ENCODE data around the gene TIMP2.

TIMP2 gene

DNA sequence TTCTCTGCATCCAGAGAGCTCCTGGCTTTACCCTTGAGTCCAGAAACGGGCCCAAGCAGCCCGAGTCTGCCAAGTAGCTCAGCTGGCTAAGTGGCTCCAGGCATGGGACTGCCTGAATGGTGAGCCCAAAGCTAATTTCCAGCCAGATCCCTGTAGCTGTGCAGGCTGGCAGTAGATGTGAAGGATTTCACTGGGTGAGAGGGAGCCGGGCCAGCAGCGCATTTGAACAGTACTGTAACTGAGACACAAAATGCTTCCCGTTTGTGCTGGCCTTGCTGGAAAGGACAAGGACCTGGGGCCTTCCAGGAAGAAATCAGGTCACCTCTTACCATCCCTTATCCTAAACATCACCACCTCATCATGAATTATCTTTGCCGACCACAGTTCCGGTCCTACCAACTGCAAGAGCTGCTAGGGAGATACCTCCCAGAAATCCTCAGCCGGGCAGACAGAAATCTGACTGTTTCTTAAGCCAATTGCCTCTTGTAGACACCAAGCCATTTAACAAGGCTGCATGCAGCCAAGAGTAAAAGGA is 3.7 kb downstream of the TIMP2 start:
- no peak for DNase-seq (ENCODE audit: low read depth)
- H3K4me3 ChIP-seq (ENCODE audit: low read depth, low read length), result no peak overlapping the region
- TF ChIP-seq, protein P1, sequence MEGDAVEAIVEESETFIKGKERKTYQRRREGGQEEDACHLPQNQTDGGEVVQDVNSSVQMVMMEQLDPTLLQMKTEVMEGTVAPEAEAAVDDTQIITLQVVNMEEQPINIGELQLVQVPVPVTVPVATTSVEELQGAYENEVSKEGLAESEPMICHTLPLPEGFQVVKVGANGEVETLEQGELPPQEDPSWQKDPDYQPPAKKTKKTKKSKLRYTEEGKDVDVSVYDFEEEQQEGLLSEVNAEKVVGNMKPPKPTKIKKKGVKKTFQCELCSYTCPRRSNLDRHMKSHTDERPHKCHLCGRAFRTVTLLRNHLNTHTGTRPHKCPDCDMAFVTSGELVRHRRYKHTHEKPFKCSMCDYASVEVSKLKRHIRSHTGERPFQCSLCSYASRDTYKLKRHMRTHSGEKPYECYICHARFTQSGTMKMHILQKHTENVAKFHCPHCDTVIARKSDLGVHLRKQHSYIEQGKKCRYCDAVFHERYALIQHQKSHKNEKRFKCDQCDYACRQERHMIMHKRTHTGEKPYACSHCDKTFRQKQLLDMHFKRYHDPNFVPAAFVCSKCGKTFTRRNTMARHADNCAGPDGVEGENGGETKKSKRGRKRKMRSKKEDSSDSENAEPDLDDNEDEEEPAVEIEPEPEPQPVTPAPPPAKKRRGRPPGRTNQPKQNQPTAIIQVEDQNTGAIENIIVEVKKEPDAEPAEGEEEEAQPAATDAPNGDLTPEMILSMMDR (IDR thresholded peaks at IDR 0.05; ENCODE audit: insufficient read depth, low read depth, low read length, missing control alignments), result no peak

DNA sequence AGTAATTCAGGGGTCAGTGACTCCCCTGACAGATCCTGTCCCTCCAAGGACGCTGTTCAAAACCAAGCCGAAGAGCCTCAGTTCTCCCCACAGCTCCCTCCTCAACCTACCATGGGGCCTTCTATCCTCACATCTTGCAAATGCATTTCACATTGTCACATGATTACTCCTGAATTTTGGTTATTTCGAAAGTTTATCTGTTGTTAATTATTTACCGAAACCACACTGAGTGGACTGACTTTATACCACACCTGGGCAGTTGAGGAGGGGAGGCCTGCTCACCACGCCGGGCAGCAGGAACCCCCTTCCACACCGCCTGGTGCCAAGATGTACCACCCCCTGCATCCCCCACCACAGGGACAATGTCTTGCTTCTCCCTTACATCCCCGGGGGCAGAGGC is 4.7 kb downstream of the TIMP2 start:
- TF ChIP-seq, protein P1 (IDR thresholded peaks at IDR 0.05; ENCODE audit: insufficient read depth, low read depth, low read length, missing control alignments), result no peak
- H3K4me3 ChIP-seq (ENCODE audit: low read depth, low read length), result no peak overlapping the region
- no peak for DNase-seq (ENCODE audit: low read depth)

DNA sequence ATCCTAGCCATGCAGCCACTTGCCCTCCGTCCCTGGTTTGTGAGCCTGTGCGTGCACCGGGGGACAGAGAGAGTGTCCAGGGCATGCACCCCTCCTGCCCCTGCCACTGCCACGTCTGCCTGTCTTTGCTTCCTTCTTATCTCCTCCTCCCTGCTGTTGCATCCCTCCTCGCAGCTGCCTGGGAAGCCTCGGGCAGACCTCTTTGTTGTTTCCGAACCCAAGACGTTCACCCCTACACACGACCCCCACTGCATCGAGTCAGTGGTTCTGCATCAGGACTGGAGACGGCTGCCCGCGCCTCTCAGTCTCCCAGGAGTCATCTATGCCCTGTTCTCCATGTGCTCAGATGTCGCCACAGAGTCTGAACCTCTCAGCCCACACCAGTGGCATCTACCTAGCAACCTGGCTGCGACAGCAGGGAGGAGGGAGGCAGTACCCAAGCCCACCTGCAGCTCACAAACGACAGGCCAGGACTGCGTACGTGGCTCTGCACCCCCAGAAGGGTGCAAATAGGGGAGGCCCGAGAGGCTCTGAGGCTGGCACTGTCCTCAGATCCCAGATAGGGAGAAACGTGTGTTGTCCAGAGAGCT is 5.2 kb downstream of the TIMP2 start:
- TF ChIP-seq, protein P1 (IDR thresholded peaks at IDR 0.05; ENCODE audit: insufficient read depth, low read depth, low read length, missing control alignments), result no peak
- H3K4me3 ChIP-seq (ENCODE audit: low read depth, low read length), result no peak overlapping the region
- DNase-seq (ENCODE audit: low read depth), result no peak

DNA sequence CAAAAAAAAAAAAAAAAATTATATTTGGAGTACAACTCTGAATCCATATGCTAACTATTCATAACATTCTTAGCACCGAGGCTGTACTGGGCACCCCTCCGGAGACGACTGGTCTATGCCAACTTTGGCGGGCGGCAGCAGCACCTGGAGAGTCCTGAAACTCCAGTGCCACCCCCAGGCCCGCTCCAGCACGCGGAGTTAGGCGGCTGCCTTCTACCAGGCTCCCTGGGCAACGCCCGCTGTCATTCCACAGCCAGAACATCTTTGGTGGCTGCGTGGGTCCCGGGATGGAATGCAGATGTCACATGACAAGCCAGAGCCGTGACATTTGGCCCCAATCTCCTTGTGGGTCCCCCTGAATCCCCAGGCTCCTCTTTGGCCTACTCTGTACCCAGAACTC is 6.2 kb downstream of the TIMP2 start:
- H3K4me3 ChIP-seq (ENCODE audit: low read depth, low read length), result no peak overlapping the region
- DNase-seq (ENCODE audit: low read depth), result no peak
- TF ChIP-seq, protein P1 (IDR thresholded peaks at IDR 0.05; ENCODE audit: insufficient read depth, low read depth, low read length, missing control alignments), result no peak

DNA sequence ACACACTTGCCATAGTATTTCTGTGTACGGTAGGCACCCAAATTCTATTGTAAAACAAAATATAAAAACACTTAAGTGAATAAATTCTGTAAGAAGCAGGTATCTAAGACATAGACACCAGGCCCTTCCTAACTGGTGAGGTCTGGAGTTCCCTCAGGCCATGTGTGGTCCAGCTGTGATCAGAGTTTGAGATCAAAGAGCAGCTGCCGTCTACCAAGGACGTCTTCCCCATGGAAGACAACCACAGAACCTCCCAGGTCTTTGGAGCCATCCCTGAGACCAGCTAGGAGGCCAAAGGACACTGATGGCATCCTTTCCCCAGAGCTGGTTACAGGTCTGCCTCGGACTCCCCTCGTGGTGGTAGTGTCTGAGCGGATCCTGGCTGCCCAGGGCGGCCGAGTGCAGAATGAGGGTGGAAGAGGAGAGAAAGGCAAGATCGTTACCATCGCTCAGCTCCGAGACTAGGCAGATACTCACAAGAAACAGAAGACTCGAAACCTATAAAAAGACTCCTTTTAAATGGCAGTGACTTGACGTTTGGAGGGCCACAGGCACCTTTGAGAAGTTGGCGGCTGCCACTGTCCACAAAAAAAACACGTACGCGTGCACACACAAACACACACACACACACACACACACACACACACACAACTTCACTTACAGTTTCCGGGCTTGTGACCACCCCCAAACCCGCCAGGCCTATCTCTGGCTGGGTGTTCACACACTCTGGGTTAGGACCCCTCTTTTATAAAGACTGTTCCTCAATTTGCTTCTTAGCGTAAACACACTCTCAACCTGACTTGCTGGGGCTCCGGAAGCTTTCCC is 7.5 kb downstream of the TIMP2 start:
- no peak for DNase-seq (ENCODE audit: low read depth)
- TF ChIP-seq, protein P1 (IDR thresholded peaks at IDR 0.05; ENCODE audit: insufficient read depth, low read depth, low read length, missing control alignments), result no peak
- no peak overlapping the region for H3K4me3 ChIP-seq (ENCODE audit: low read depth, low read length)

DNA sequence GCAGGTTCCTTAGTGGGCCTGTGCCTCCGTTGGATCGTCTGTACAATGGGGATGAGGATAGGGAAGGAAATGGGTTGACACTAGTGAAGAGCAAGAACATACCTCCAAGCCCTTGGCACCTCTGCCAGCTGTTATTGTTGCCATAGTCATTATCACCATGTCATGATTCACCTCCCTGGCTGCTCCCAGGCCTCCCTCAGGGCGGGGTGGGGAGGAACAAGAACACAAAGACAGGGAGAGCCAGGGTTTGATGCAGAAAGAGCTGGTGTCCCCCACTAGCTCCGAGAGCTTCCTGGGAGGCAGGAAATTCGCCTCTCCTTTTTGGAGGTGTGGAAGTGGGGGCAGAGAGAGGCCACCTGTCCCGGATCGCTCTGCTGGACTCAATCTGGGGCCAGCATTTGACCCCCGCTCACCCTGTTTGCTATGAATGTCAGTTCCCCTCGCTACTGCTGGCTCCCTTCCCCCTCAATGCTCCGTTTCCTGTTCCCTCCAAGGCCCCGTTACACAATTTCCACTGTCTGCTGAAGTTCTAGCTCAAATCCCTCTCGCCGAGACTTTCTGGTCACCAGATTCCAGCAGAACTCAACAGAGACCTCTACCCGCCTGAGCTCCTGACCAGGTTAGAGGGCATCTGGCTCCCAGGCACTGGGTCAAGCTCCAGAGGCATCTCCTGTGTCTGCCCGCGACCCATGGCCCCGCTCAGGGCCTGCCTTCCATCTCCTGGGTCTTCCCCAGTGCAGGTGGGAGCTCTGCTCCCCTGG is 9.1 kb downstream of the TIMP2 start:
- TF ChIP-seq, protein P1 (IDR thresholded peaks at IDR 0.05; ENCODE audit: insufficient read depth, low read depth, low read length, missing control alignments), result no peak
- DNase-seq (ENCODE audit: low read depth), result no peak
- H3K4me3 ChIP-seq (ENCODE audit: low read depth, low read length), result no peak overlapping the region
